Naive thymus-derived CD4-positive, alpha-beta T cell (primary cell): Measurements from ENCODE around the gene SLX4IP. TPM values are rescaled to one million over a fixed set of nuclear protein-coding genes. Genes with fewer than 3 reads are reported as not detected.

Experiments
- ATAC-seq: fragments of 150-1000 bp; cut with Tn5 transposase; 2 replicates; pipeline ENCODE4 v1.10.0; 2021; ENCODE audit warnings: mild to moderate bottlenecking, moderate library complexity
- CTCF ChIA-PET: fragments of 350-600 bp; sonication (Branson Sonifier 250); formaldehyde crosslinking; loops from one replicate; lab custom pipeline; 2021; ENCODE audit warnings: antibody characterized with exemption; lab: Charles Lee
- POLR2A ChIA-PET: fragments of 350-600 bp; sonication (Branson Sonifier 250); formaldehyde crosslinking; loops from one replicate; lab custom pipeline; 2021; ENCODE audit warnings: antibody characterized with exemption, inconsistent platforms; lab: Charles Lee
- DNase-seq, 9 donors: peaks; one replicate each; pipeline versions ENCODE4 v3.0.0 to v3.0.0-alpha.2; 2020 to 2022; ENCODE audit warnings: mixed read lengths in 1 of 9
- H3K27ac ChIP-seq: one replicate; pipeline ENCODE4 v1.7.0; 2013; ENCODE audit warnings: mild to moderate bottlenecking, low read depth, low read length, moderate library complexity
- H3K27me3 ChIP-seq, 2 donors: one replicate each; pipeline ENCODE4 v1.7.0; 2013; ENCODE audit warnings: low read length in 2 of 2, mild to moderate bottlenecking in 2 of 2, moderate library complexity in 2 of 2; ENCODE audit not compliant: control insufficient read depth in 2 of 2, insufficient read depth in 2 of 2
- H3K36me3 ChIP-seq, 3 experiments: 1 replicate in 2 of 3; 2 replicates in 1 of 3; pipeline ENCODE4 v1.7.0; 2013; ENCODE audit warnings: low read length in 3 of 3, mild to moderate bottlenecking in 3 of 3, moderate library complexity in 1 of 3; ENCODE audit not compliant: insufficient read depth in 3 of 3, control insufficient read depth in 2 of 3
- H3K4me1 ChIP-seq, 2 donors: one replicate each; pipeline ENCODE4 v1.7.0; 2013; ENCODE audit warnings: low read length in 2 of 2, mild to moderate bottlenecking in 2 of 2, moderate library complexity in 1 of 2; ENCODE audit not compliant: control insufficient read depth in 2 of 2, insufficient read depth in 2 of 2
- H3K4me3 ChIP-seq: 2 replicates; pipeline ENCODE4 v1.7.0; 2013; ENCODE audit warnings: mild to moderate bottlenecking, low read length
- H3K9me3 ChIP-seq, 3 experiments: 1 replicate in 2 of 3; 2 replicates in 1 of 3; pipeline ENCODE4 v1.7.0; 2013; ENCODE audit warnings: low read length in 3 of 3; ENCODE audit not compliant: control insufficient read depth in 2 of 3
- H3K27ac Mint-ChIP-seq, 9 donors: one replicate each; pipeline ENCODE4 v1.8.0; 2020 to 2022; ENCODE audit warnings: mixed read lengths in 9 of 9, mild to moderate bottlenecking in 8 of 9, moderate library complexity in 5 of 9, inconsistent platforms in 2 of 9
- H3K27me3 Mint-ChIP-seq, 5 donors: one replicate each; pipeline ENCODE4 v1.8.0; 2021 to 2022; ENCODE audit warnings: mixed read lengths in 5 of 5, mild to moderate bottlenecking in 1 of 5
- H3K36me3 Mint-ChIP-seq, 5 donors: one replicate each; pipeline ENCODE4 v1.8.0; 2020 to 2022; ENCODE audit warnings: mixed read lengths in 5 of 5, mild to moderate bottlenecking in 3 of 5, inconsistent platforms in 1 of 5
- H3K4me1 Mint-ChIP-seq, 7 donors: one replicate each; pipeline ENCODE4 v1.8.0; 2020 to 2022; ENCODE audit warnings: mixed read lengths in 7 of 7, mild to moderate bottlenecking in 3 of 7, inconsistent platforms in 1 of 7
- H3K4me3 Mint-ChIP-seq, 10 donors: one replicate each; pipeline ENCODE4 v1.8.0; 2020 to 2022; ENCODE audit warnings: mild to moderate bottlenecking in 10 of 10, mixed read lengths in 10 of 10, moderate library complexity in 6 of 10, inconsistent platforms in 2 of 10
- H3K9me3 Mint-ChIP-seq, 11 donors: one replicate each; pipeline ENCODE4 v1.8.0; 2020 to 2022; ENCODE audit warnings: mixed read lengths in 11 of 11, mild to moderate bottlenecking in 4 of 11, inconsistent platforms in 1 of 11, moderate library complexity in 1 of 11
- intact Hi-C, 2 donors: fragments of 100-400 bp; cut with micrococcal nuclease; formaldehyde crosslinking; loops; one replicate each; pipeline ENCODE4 v1.15.1; 2023
- polyA plus RNA-seq, 2 donors: library from polyadenylated mRNA; unstranded; fragments of 300-500 nt; fragmentation: Illumina TruSeq; gene quantifications; one replicate each; pipeline ENCODE4 v1.2.3, GENCODE V29; 2021
- total RNA-seq, 6 experiments: library from RNA in 5 of 6; stranded (reverse) in 5 of 6; gene quantifications; 1 replicate in 5 of 6; 2 replicates in 1 of 6; pipeline ENCODE4 v1.2.3 and lab custom pipeline; 2021 to 2026

SLX4IP gene
- total and polyA plus RNA-seq, 7 experiments from 2014 or later = 1.6 to 8.2 (median 5.3) TPM

- H3K4me1 Mint-ChIP-seq = peaks cover 10 to 20% (median 12%) of the 10 kb centered on the region in 7 donors
- Histone ChIP-seq H3K27ac (no peak overlapping the region), H3K36me3 (no peaks in the 10 kb centered on the region), H3K4me3 (no peak overlapping the region), H3K4me1 (no peaks in the 10 kb centered on the region), H3K9me3 (no peaks in the 10 kb centered on the region), H3K27me3 (no peaks in the 10 kb centered on the region)
- H3K27ac Mint-ChIP-seq = no peak overlapping the region
- ChIA-PET CTCF (interaction anchor here (0.6 kb wide), 1 partner anchor 61 kb away, joined by 3 read pairs; no protein-coding TSS in a partner anchor), POLR2A (no interaction called here)
- H3K9me3 Mint-ChIP-seq = peaks cover 0 to 4% (median 0%) of the 10 kb centered on the region in 11 donors
- no peaks in the 10 kb centered on the region for H3K27me3 Mint-ChIP-seq
- H3K4me3 Mint-ChIP-seq = no peak overlapping the region
- peak; percentile 34 for ATAC-seq
- intact Hi-C loops = no loop called here
- no peak for DNase-seq
- peaks cover 0 to 20% (median 14%) of the 10 kb centered on the region in 5 donors for H3K36me3 Mint-ChIP-seq
Observed at GRCh38 chr20:10475225-10475624, 40.1 kb downstream of the SLX4IP start.

GRCh38 chr20:10476319-10476724 is 41.2 kb downstream of the SLX4IP start:
- H3K4me1 Mint-ChIP-seq = peaks cover 9 to 19% (median 12%) of the 10 kb centered on the region in 7 donors
- H3K36me3 ChIP-seq = no peaks in the 10 kb centered on the region
- no peaks in the 10 kb centered on the region for H3K4me1 ChIP-seq
- ATAC-seq = peak; percentile 73
- no peak overlapping the region for H3K4me3 Mint-ChIP-seq
- no peaks in the 10 kb centered on the region for H3K9me3 ChIP-seq
- no peak overlapping the region for H3K27ac Mint-ChIP-seq
- POLR2A ChIA-PET = no interaction called here
- DNase-seq = no peak
- no peaks in the 10 kb centered on the region for H3K9me3 Mint-ChIP-seq
- CTCF ChIA-PET = no interaction called here
- H3K27me3 ChIP-seq = no peaks in the 10 kb centered on the region
- intact Hi-C loops = no loop called here
- peaks cover 0 to 14% (median 5%) of the 10 kb centered on the region in 5 donors for H3K36me3 Mint-ChIP-seq
- H3K27me3 Mint-ChIP-seq = no peaks in the 10 kb centered on the region
- no peak overlapping the region for H3K27ac ChIP-seq
- no peak overlapping the region for H3K4me3 ChIP-seq

- H3K27ac Mint-ChIP-seq = no peak overlapping the region
- H3K9me3 ChIP-seq = no peaks in the 10 kb centered on the region
Observed at GRCh38 chr20:10478205-10478604, 43.1 kb downstream of the SLX4IP start.

GRCh38 chr20:10478930-10479329 is 43.8 kb downstream of the SLX4IP start:
- Mint-ChIP-seq H3K4me3 (no peak overlapping the region), H3K27ac (no peak overlapping the region), H3K4me1 (peaks cover 11 to 19% (median 12%) of the 10 kb centered on the region in 7 donors), H3K36me3 (peaks cover 0 to 7% (median 0%) of the 10 kb centered on the region in 5 donors), H3K27me3 (no peaks in the 10 kb centered on the region), H3K9me3 (no peaks in the 10 kb centered on the region)
- intact Hi-C loops = no loop called here
- Histone ChIP-seq H3K36me3 (no peaks in the 10 kb centered on the region), H3K27ac (no peak overlapping the region), H3K27me3 (no peaks in the 10 kb centered on the region), H3K4me1 (no peaks in the 10 kb centered on the region), H3K4me3 (no peak overlapping the region), H3K9me3 (no peaks in the 10 kb centered on the region)
- ChIA-PET POLR2A (no interaction called here), CTCF (no interaction called here)
- no peak for ATAC-seq
- no peak for DNase-seq

More at GRCh38 chr20:10478205-10478604, 43.1 kb downstream of the SLX4IP start:
- ChIA-PET CTCF (no interaction called here), POLR2A (interaction anchor here (0.7 kb wide), 1 partner anchor 42 kb away, joined by 3 read pairs; no protein-coding TSS in a partner anchor)
- Histone ChIP-seq H3K4me1 (no peaks in the 10 kb centered on the region), H3K27me3 (no peaks in the 10 kb centered on the region), H3K27ac (no peak overlapping the region), H3K36me3 (no peaks in the 10 kb centered on the region), H3K4me3 (no peak overlapping the region)
- no peaks in the 10 kb centered on the region for H3K9me3 Mint-ChIP-seq
- no peaks in the 10 kb centered on the region for H3K27me3 Mint-ChIP-seq
- H3K4me1 Mint-ChIP-seq = peaks cover 11 to 19% (median 12%) of the 10 kb centered on the region in 7 donors
- intact Hi-C loops = no loop called here
- ATAC-seq (no peak), DNase-seq (no peak)
- peaks cover 0 to 7% (median 0%) of the 10 kb centered on the region in 5 donors for H3K36me3 Mint-ChIP-seq
- no peak overlapping the region for H3K4me3 Mint-ChIP-seq

- intact Hi-C loops = no loop called here
- ChIA-PET CTCF (no interaction called here), POLR2A (no interaction called here)
- H3K9me3 Mint-ChIP-seq = no peaks in the 10 kb centered on the region
- Histone ChIP-seq H3K4me1 (no peaks in the 10 kb centered on the region), H3K27me3 (no peaks in the 10 kb centered on the region), H3K36me3 (no peaks in the 10 kb centered on the region), H3K9me3 (no peaks in the 10 kb centered on the region), H3K4me3 (no peak overlapping the region), H3K27ac (no peak overlapping the region)
- H3K27ac Mint-ChIP-seq = no peak overlapping the region
- no peaks in the 10 kb centered on the region for H3K27me3 Mint-ChIP-seq
- no peak for DNase-seq
- H3K36me3 Mint-ChIP-seq = peaks cover 0 to 14% (median 2%) of the 10 kb centered on the region in 5 donors
- H3K4me1 Mint-ChIP-seq = peaks cover 0 to 10% (median 0%) of the 10 kb centered on the region in 7 donors
- no peak for ATAC-seq
- H3K4me3 Mint-ChIP-seq = no peak overlapping the region
Observed at GRCh38 chr20:10481676-10482075, 46.6 kb downstream of the SLX4IP start.

- no peak overlapping the region for H3K4me3 ChIP-seq
- Mint-ChIP-seq H3K27me3 (no peaks in the 10 kb centered on the region), H3K4me1 (peaks cover 0 to 16% (median 0%) of the 10 kb centered on the region in 7 donors), H3K36me3 (peaks cover 0 to 15% (median 0%) of the 10 kb centered on the region in 5 donors), H3K27ac (no peak overlapping the region), H3K4me3 (no peak overlapping the region), H3K9me3 (no peaks in the 10 kb centered on the region)
- H3K27ac ChIP-seq = no peak overlapping the region
- H3K27me3 ChIP-seq = no peaks in the 10 kb centered on the region
- intact Hi-C loops = no loop called here
- no peaks in the 10 kb centered on the region for H3K4me1 ChIP-seq
- ATAC-seq (no peak), DNase-seq (no peak)
- H3K9me3 ChIP-seq = no peaks in the 10 kb centered on the region
- no peaks in the 10 kb centered on the region for H3K36me3 ChIP-seq
- ChIA-PET POLR2A (no interaction called here), CTCF (no interaction called here)
Observed at GRCh38 chr20:10483691-10484090, 48.6 kb downstream of the SLX4IP start.
